Heart right ventricle (tissue), 16 donors: ENCODE data around the gene GATAD2B. TPM values are rescaled to one million over a fixed set of nuclear protein-coding genes. Genes with fewer than 3 reads are reported as not detected.
A peak's percentile ranks its signal among the peaks of the same experiment; 100 is the strongest.
"Not testable (repeated sequence)": the region's sequence is repeated elsewhere in the genome, so short reads cannot be mapped to it uniquely, and the experiment has no call there.

Experiments
- ATAC-seq, 8 donors: fragments of 200-7000 bp; cut with Tn5 transposase; one replicate each; pipeline ENCODE4 v1.9.1; 2020; ENCODE audit warnings: mild to moderate bottlenecking in 8 of 8, moderate library complexity in 8 of 8, moderate number of reproducible peaks in 1 of 8
- DNase-seq, 2 donors: peaks; one replicate each; pipeline ENCODE4 v3.0.0-alpha.2; 2020
- H3K27ac ChIP-seq, 10 donors: fragments of 200-600 bp; sonication (generic) in 2 of 10; one replicate each; pipeline versions ENCODE4 v1.5.0 to v1.8.0; 2020 to 2022; ENCODE audit warnings: mild to moderate bottlenecking in 3 of 10
- H3K27me3 ChIP-seq, 7 donors: fragments of 200-600 bp; one replicate each; pipeline ENCODE4 v1.8.0; 2021 to 2022; ENCODE audit warnings: mild to moderate bottlenecking in 2 of 7
- H3K36me3 ChIP-seq, 9 donors: fragments of 200-600 bp; sonication (generic) in 1 of 9; one replicate each; pipeline versions ENCODE4 v1.5.0 to v1.8.0; 2020 to 2022; ENCODE audit warnings: mild to moderate bottlenecking in 2 of 9
- H3K4me1 ChIP-seq, 9 donors: fragments of 200-600 bp; sonication (generic) in 1 of 9; one replicate each; pipeline versions ENCODE4 v1.5.0 to v1.8.0; 2020 to 2022; ENCODE audit warnings: mild to moderate bottlenecking in 4 of 9
- H3K4me3 ChIP-seq, 10 donors: fragments of 200-600 bp; sonication (generic) in 2 of 10; one replicate each; pipeline versions ENCODE4 v1.5.0 to v1.8.0; 2020 to 2022; ENCODE audit warnings: mild to moderate bottlenecking in 7 of 10, moderate library complexity in 2 of 10
- H3K9me3 ChIP-seq, 11 donors: fragments of 200-600 bp in 10 of 11; sonication (generic) in 2 of 11; one replicate each; pipeline versions ENCODE4 v1.5.0 to v1.8.0; 2013 to 2022; ENCODE audit warnings: mild to moderate bottlenecking in 2 of 11, control low read depth in 1 of 11, moderate library complexity in 1 of 11
- WGBS, 2 donors: extraction: QIAGEN DNeasy Blood & Tissue Kit; methylation state at CpG; one replicate each; pipeline ENCODE4 v1.1.7; 2013; ENCODE audit warnings: inconsistent platforms in 1 of 2; 5-methylcytosine and 5-hydroxymethylcytosine counted together
- intact Hi-C, 10 donors: fragments of 100-400 bp; cut with DNase I; formaldehyde crosslinking; loops; one replicate each; pipeline versions ENCODE4 v1.11.1 to v1.14.2; 2022
- polyA plus RNA-seq, 2 donors: library from polyadenylated mRNA; stranded (reverse); fragments of 200-250 nt; gene quantifications; one replicate each; pipeline ENCODE4 v1.2.3, GENCODE V29; 2013
- total RNA-seq, 10 donors: library from RNA; stranded (reverse); fragmentation: NEBNext Ultra II Directional in 3 of 10; extraction: Animal tissue kit (Norgen Biotek cat#: 25700) in 3 of 10; gene quantifications; one replicate each; pipeline versions ENCODE4 v1.2.1 to v1.2.4, GENCODE V29; 2021 to 2023
- TF ChIP-seq, protein P1 (sequence below), 9 donors: fragments of 200-600 bp; sonication (generic) in 2 of 9; IDR thresholded peaks; one replicate each; pipeline versions ENCODE4 v1.5.0 to v1.8.0; 2021 to 2022; ENCODE audit warnings: antibody characterized with exemption in 9 of 9, mild to moderate bottlenecking in 5 of 9, moderate library complexity in 1 of 9
- donor health status: Arrhythmogenic right ventricular cardiomyopathy.
- donor health status: ischemic (EF 13 %, LVEDD 7.1; RV severe dilation, severe dysfunction).
- donor health status: healthy with polysubstance abuse.
- donor health status: DM: no; HTN: yes; CAD: no.
- donor health status: DM: no; HTN: no; CAD: no.
- donor health status: ischemic (EF 25% LVEDD 6.9; RV normal size, moderate dysfunction).
- donor health status: ischemic (EF 25% LVEDD 5.7; RV mildly dilated, moderate dysfunction).
- donor health status: healthy.
- donor health status: DM: yes; HTN: yes; CAD: no.
- donor health status: Ischemic cardiomyopathy.
- donor health status: ischemic (EF 35%, LVEDD 5.7; RV mildly dilated, moderate dysfunction).
- donor health status: nonischemic (EF 11% LVEDD 7.7; RV severe dilation, severe dysfunction).
- donor health status: DM: yes; HTN: yes; CAD: no.
- donor health status: PGD.
- donor health status: ischemic (EF 29% LVEDD 5.4; RV normal size, mild dysfunction).
- donor health status: nonischemic (EF 23%, LVEDD 6.1; RV moderate dilation, normal function).

GATAD2B gene
- total and polyA plus RNA-seq, 12 donors: 3.9 to 52.6 (median 41.9) TPM

DNA sequence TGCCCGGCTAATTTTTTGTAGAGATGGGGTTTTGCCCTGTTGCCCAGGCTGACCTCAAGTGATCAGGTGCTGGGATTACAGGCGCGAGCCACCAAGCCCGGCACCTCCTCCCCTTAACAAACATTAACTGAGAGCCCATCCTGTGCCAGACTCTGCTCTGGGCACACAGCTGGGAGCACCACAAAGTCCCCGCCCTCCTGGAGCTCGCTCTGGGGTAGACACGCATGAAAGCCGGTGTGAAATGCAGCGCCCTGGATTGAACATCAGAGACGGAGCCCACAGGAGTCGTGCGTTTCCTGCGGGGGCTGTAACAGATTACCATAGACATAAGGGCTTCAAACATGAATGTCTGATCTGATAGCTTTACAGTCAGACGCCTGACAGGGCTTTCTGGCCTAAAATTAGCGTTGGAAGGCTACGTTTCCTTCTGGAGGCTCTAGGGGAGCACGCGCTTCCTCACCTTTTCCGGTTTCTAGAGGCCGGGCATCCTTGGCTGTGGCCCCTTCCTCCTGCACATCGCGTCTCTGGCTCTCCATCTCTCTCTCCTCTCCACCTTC is 133.2 kb downstream of the GATAD2B start:
- Histone ChIP-seq H3K9me3 (no peaks in the 10 kb centered on the region), H3K27me3 (no peaks in the 10 kb centered on the region), H3K4me3 (peak overlapping the region in 9 of 10 donors; percentile 13 to 50 (median 39)), H3K36me3 (no peaks in the 10 kb centered on the region), H3K4me1 (peaks cover 0 to 35% (median 24%) of the 10 kb centered on the region in 9 donors), H3K27ac (peak overlapping the region; percentile 51 to 96 (median 90))
- TF ChIP-seq, protein P1, sequence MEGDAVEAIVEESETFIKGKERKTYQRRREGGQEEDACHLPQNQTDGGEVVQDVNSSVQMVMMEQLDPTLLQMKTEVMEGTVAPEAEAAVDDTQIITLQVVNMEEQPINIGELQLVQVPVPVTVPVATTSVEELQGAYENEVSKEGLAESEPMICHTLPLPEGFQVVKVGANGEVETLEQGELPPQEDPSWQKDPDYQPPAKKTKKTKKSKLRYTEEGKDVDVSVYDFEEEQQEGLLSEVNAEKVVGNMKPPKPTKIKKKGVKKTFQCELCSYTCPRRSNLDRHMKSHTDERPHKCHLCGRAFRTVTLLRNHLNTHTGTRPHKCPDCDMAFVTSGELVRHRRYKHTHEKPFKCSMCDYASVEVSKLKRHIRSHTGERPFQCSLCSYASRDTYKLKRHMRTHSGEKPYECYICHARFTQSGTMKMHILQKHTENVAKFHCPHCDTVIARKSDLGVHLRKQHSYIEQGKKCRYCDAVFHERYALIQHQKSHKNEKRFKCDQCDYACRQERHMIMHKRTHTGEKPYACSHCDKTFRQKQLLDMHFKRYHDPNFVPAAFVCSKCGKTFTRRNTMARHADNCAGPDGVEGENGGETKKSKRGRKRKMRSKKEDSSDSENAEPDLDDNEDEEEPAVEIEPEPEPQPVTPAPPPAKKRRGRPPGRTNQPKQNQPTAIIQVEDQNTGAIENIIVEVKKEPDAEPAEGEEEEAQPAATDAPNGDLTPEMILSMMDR (IDR thresholded peaks at IDR 0.05): no peak
- WGBS, 2 donors: 32 to 38% methylated on average over 22 of the region's 22 CpGs
- intact Hi-C loops: loop anchor here in 4 of 10 donors (5.0 to 10.0 kb wide), 3 partner anchors 155 to 198 kb away; partner anchors contain the start of genes DENND4B (in 2 of the 4), CRTC2 (in 1 of the 4) and RAB13 (in 1 of the 4)
- ATAC-seq (peak in 6 of 8 donors; percentile 2 to 37 (median 16)), DNase-seq (no peak)

DNA sequence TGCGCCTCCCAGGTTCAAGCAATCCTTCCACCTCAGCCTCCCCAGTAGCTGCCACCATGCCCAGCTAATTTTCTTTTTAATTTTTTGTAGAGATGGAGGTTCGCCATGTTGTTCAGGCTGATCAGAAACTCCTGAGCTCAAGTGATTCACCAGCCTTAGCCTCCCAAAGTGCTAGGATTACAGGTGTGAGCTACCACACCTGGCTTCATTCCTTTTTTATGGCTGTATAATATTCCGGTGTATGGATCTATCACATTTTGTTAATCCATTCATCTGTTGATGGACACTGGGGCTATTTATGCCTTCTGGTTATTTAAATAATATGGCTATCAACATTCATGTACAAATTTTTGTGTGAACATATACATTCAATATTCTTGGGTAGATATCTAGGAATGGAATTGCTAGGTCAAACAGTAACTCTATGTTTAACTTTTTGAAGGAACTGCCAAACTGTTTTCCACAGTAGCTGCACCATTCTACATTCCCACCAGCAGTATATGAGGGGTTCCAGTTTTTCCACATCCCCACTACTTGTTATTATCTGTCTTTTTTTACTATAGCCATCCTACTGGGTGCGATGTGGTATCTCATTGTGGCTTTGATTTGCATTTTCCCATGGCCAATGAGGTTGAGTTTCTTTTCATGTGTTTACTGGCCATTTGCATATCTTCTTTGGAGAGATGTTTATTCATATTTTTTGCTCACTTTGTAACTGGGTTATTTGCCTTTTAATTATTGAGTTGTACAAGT is 136.6 kb downstream of the GATAD2B start:
- ATAC-seq: no peak
- no peak overlapping the region for H3K4me3 ChIP-seq
- DNase-seq: no peak
- intact Hi-C loops: no loop called here
- 96 to 97% methylated on average over 4 of the region's 4 CpGs for WGBS, 2 donors
- no peaks in the 10 kb centered on the region for H3K27me3 ChIP-seq
- H3K27ac ChIP-seq: no peak overlapping the region
- no peaks in the 10 kb centered on the region for H3K9me3 ChIP-seq
- TF ChIP-seq, protein P1 (IDR thresholded peaks at IDR 0.05): no peak
- H3K36me3 ChIP-seq: no peaks in the 10 kb centered on the region
- peaks cover 0 to 41% (median 31%) of the 10 kb centered on the region in 9 donors for H3K4me1 ChIP-seq

DNA sequence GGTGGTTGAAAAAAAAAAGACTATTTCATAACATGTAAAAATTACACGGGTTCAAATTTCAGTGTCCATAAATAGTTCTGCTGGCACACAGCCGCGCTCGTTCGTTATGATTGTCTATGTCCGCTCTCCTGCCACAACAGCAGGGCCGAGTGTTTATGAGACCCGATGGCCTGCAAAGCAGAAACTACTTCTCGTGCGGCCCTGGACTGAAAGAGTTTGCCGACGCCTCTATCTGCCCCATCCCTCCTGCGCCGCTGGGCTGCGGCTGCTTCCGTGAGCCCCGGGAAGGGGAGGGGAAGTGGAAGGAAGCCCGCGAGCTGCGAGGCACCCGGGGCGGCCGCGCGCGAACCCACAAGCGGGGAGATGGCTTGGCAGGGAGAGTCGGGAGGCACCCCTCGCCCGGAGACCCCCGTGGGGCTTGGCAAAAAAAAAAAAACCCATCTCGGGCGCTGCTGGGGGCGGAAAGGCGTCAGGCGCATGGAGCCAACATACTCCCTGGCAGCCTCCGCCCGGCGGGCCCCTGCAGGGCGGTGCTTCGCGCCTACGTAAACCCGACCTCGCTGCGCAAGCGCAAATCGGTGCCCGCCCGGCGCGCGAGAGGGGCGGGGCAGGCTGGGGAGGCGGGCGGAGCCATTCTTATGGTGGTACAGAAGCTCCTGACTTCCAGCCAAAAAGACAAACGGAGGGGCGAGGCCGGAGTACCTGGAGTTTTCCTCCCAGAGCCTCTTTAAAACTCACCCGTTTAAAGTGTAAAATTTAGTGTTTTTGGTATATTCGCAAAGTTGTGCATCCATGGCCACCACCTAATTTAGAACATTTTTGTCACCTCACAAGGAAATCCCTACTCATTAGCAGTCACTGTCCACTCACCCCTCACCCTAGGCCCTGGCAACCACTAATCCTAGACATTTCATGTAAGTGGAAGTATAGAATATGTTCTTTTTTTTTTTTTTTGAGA is 139.3 kb downstream of the GATAD2B start:
- Histone ChIP-seq H3K4me1 (peaks cover 0 to 33% (median 21%) of the 10 kb centered on the region in 9 donors), H3K36me3 (peaks cover 0 to 15% (median 0%) of the 10 kb centered on the region in 9 donors), H3K27ac (peak overlapping the region; percentile 89 to 99 (median 98)), H3K9me3 (no peaks in the 10 kb centered on the region), H3K27me3 (no peaks in the 10 kb centered on the region), H3K4me3 (peak overlapping the region; percentile 8 to 79 (median 67))
- 0% methylated on average over 60 to 61 of the region's 61 CpGs for WGBS, 2 donors
- DNase-seq: peak; percentile 90 to 93
- TF ChIP-seq, protein P1 (IDR thresholded peaks at IDR 0.05): peak in 1 of 9 donors; percentile 23
- intact Hi-C loops: no loop called here
- ATAC-seq: peak; percentile 97 to 99 (median 98)

DNA sequence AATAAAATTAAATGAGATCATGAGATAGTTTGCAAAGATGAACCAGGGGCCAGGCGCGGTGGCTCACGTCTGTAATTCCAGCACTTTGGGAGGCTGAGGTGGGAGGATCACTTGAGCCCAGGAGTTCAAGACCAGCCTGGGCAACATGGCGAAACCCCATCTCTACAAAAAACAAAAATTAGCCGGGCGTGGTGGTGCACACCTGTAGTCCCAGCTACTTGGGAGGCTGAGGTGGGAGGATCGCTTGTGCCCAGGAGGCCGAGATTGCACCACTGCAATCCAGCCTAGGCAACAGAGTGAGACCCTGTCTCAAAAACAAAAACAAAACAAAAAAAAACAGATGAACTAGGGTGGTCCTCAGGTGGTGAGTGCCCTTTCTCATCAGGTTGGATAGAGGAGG is 140.1 kb downstream of the GATAD2B start:
- H3K27me3 ChIP-seq, DNase-seq, ATAC-seq, intact Hi-C loops, H3K9me3 ChIP-seq: not testable (repeated sequence)
- 92 to 96% methylated on average over 8 of the region's 8 CpGs for WGBS, 2 donors
- H3K27ac ChIP-seq: peak overlapping the region; percentile 89 to 99 (median 98)
- H3K4me3 ChIP-seq: peak overlapping the region in 9 of 10 donors; percentile 8 to 79 (median 67)
- H3K36me3 ChIP-seq: peaks cover 0 to 19% (median 0%) of the 10 kb centered on the region in 9 donors
- peaks cover under 1 to 40% (median 27%) of the 10 kb centered on the region in 9 donors for H3K4me1 ChIP-seq
